ENCODE data around the gene SLC16A11. TPM values are rescaled to one million over a fixed set of nuclear protein-coding genes. Genes with fewer than 3 reads are reported as not detected.

SLC16A11 gene
- total and polyA plus RNA-seq, 9 of the 15 experiments (the other 6 are each of a cell fraction or from before 2014, with no cell fraction given) = not detected

DNA sequence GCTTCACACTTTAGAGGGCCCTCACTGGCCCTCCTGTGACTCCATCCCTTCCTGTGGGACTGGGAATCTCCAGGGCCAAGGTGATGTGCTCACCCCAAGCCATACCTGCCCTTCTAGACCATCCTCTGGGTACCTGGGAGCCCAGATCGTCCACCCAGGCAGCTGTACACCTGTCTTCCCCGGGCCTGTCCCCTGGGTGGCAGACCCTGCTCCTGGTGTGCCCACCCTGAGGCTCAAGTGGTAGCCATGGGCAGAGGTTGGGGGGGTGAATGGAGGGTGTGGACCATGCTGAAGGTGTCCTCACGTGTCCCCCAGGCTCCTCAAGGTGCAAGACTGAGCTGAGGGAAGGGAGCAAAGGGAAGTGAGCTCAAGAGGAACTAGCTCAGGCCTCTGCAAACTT is 26.8 kb upstream of the SLC16A11 start:
- Histone ChIP-seq H3K4me1 (replicated peaks in 1 of 2; ENCODE audit: control insufficient read depth in 2 of 2, insufficient read depth in 2 of 2, low read length in 2 of 2) (no peaks in the 10 kb centered on the region), H2AFZ (ENCODE audit: low read depth, low read length) (no peak overlapping the region), H3K9me3 (replicated peaks; ENCODE audit: control insufficient read depth, insufficient read depth, low read depth, low read length) (no peaks in the 10 kb centered on the region), H3K36me3 (ENCODE audit: control insufficient read depth, insufficient read depth, low read length) (no peaks in the 10 kb centered on the region), H3K27me3 (ENCODE audit: control insufficient read depth in 2 of 2, insufficient read depth in 2 of 2, low read length in 2 of 2) (peaks cover 0 to 39% of the 10 kb centered on the region in 2 experiments; a peak in 4 of 5 replicates), H3K27ac (ENCODE audit: extremely low read depth, low read depth, low read length) (no peak overlapping the region), H3K79me2 (ENCODE audit: control insufficient read depth, insufficient read depth, low read length) (no peaks in the 10 kb centered on the region), H3K9ac (ENCODE audit: insufficient read depth in 1 of 2, low read depth in 2 of 2, low read length in 2 of 2) (no peak overlapping the region), H3K9me1 (ENCODE audit: control insufficient read depth, insufficient read depth, low read length) (no peaks in the 10 kb centered on the region), H3K4me2 (ENCODE audit: insufficient read depth, low read length) (no peak overlapping the region), H3K4me3 (no peak overlapping the region), H4K20me1 (replicated peaks; ENCODE audit: control insufficient read depth, insufficient read depth, low read length) (no peaks in the 10 kb centered on the region)
- CTCF ChIA-PET (ENCODE audit: low intra/inter-chr PET ratio) = no interaction called here
- BruUV-seq (replicated peaks) = no TSS peak
- no peak for FAIRE-seq
- ATAC-seq = no peak
- intact Hi-C loops (cut with micrococcal nuclease) = no loop called here
- 0% methylated on average over 2 of the region's 3 CpGs for WGBS (ENCODE audit: insufficient coverage, low coverage, missing lambda C conversion rate)
- in situ Hi-C loops (cut with MboI) = no loop called here
- POLR2A ChIA-PET = no interaction called here
- DNase-seq (ENCODE audit: extremely low read depth in 1 of 4, low spot score in 3 of 4) = no peak
- TF ChIP-seq, protein P1, sequence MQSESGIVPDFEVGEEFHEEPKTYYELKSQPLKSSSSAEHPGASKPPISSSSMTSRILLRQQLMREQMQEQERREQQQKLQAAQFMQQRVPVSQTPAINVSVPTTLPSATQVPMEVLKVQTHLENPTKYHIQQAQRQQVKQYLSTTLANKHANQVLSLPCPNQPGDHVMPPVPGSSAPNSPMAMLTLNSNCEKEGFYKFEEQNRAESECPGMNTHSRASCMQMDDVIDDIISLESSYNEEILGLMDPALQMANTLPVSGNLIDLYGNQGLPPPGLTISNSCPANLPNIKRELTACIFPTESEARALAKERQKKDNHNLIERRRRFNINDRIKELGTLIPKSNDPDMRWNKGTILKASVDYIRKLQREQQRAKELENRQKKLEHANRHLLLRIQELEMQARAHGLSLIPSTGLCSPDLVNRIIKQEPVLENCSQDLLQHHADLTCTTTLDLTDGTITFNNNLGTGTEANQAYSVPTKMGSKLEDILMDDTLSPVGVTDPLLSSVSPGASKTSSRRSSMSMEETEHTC (IDR thresholded peaks at IDR 0.05) = no peak
- TF ChIP-seq SIN3B (IDR thresholded peaks at IDR 0.05; ENCODE audit: low read depth) = no peak
- TF ChIP-seq RBM22 (IDR thresholded peaks at IDR 0.05; ENCODE audit: low read depth, low read length, poor library complexity, severe bottlenecking) = no peak
- no peak for TF ChIP-seq BDP1 (IDR thresholded peaks at IDR 0.05; ENCODE audit: insufficient read depth, insufficient read length)
- TF ChIP-seq, protein P2, sequence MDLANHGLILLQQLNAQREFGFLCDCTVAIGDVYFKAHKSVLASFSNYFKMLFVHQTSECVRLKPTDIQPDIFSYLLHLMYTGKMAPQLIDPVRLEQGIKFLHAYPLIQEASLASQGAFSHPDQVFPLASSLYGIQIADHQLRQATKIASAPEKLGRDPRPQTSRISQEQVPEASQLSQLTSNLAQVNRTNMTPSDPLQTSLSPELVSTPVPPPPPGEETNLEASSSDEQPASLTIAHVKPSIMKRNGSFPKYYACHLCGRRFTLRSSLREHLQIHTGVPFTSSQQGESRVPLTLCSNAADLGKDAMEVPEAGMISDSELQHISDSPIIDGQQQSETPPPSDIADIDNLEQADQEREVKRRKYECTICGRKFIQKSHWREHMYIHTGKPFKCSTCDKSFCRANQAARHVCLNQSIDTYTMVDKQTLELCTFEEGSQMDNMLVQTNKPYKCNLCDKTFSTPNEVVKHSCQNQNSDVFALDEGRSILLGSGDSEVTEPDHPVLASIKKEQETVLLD (IDR thresholded peaks at IDR 0.05) = no peak
- TF ChIP-seq, protein P3, sequence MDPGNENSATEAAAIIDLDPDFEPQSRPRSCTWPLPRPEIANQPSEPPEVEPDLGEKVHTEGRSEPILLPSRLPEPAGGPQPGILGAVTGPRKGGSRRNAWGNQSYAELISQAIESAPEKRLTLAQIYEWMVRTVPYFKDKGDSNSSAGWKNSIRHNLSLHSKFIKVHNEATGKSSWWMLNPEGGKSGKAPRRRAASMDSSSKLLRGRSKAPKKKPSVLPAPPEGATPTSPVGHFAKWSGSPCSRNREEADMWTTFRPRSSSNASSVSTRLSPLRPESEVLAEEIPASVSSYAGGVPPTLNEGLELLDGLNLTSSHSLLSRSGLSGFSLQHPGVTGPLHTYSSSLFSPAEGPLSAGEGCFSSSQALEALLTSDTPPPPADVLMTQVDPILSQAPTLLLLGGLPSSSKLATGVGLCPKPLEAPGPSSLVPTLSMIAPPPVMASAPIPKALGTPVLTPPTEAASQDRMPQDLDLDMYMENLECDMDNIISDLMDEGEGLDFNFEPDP (CRISPR knock-in tag; IDR thresholded peaks at IDR 0.05) = no peak
- TF ChIP-seq MECOM (CRISPR knock-in tag; IDR thresholded peaks at IDR 0.05) = no peak
- TF ChIP-seq, protein P4, sequence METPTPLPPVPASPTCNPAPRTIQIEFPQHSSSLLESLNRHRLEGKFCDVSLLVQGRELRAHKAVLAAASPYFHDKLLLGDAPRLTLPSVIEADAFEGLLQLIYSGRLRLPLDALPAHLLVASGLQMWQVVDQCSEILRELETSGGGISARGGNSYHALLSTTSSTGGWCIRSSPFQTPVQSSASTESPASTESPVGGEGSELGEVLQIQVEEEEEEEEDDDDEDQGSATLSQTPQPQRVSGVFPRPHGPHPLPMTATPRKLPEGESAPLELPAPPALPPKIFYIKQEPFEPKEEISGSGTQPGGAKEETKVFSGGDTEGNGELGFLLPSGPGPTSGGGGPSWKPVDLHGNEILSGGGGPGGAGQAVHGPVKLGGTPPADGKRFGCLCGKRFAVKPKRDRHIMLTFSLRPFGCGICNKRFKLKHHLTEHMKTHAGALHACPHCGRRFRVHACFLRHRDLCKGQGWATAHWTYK (CRISPR knock-in tag; IDR thresholded peaks at IDR 0.05) = no peak
- no peak for TF ChIP-seq NRF1 (conservative IDR thresholded peaks at IDR 0.05 in 1 of 2, IDR thresholded peaks at IDR 0.05 in 1 of 2)
